K562 (cell line): ENCODE measurements around the gene NOL8. TPM values are rescaled to one million over a fixed set of nuclear protein-coding genes. Genes with fewer than 3 reads are reported as not detected.

Experiments
- ATF1 ChIP-seq, 2 experiments: fragments of 450-650 bp in 1 of 2; IDR thresholded peaks; 2 replicates each; pipeline ENCODE4 v1.6.1; 2016; ENCODE audit warnings: missing compliant biosample characterization in 1 of 2, missing genetic modification characterization in 1 of 2
- KLF13 ChIP-seq: fragments of 450-650 bp; IDR thresholded peaks from 2 replicates; pipeline ENCODE4 v1.6.1; 2016; ENCODE audit warnings: missing genetic modification characterization, low read depth, mild to moderate bottlenecking, missing compliant biosample characterization, moderate library complexity, borderline replicate concordance
- MAFK ChIP-seq: IDR thresholded peaks from 2 replicates; pipeline ENCODE4 v1.6.1; 2011; ENCODE audit warnings: low read length, improper control_type of control experiment
- MBD2 ChIP-seq: sonication (generic); IDR thresholded peaks from 2 replicates; pipeline ENCODE4 v1.6.1; 2016; ENCODE audit warnings: low read depth, borderline replicate concordance
- MEF2A ChIP-seq: IDR thresholded peaks from 2 replicates; pipeline ENCODE4 v1.6.1; 2011; ENCODE audit warnings: low read depth, mild to moderate bottlenecking, low read length, moderate library complexity; ENCODE audit not compliant: control insufficient read depth
- MEIS2 ChIP-seq: fragments of 450-650 bp; IDR thresholded peaks from 2 replicates; pipeline ENCODE4 v1.6.1; 2014; ENCODE audit warnings: mild to moderate bottlenecking; ENCODE audit not compliant: partially characterized antibody
- PCBP1 ChIP-seq: fragments of 200-400 bp; formaldehyde crosslinking; IDR thresholded peaks from 2 replicates; pipeline ENCODE4 v1.6.1; 2018; ENCODE audit warnings: mild to moderate bottlenecking, low read depth, low read length; ENCODE audit not compliant: poor library complexity, severe bottlenecking
- PTBP1 ChIP-seq: fragments of 200-400 bp; formaldehyde crosslinking; IDR thresholded peaks from 2 replicates; pipeline ENCODE4 v1.6.1; 2017; ENCODE audit warnings: low read depth, low read length
- SIX5 ChIP-seq, 2 experiments: IDR thresholded peaks; 2 replicates each; pipeline ENCODE4 v1.6.1; 2011; ENCODE audit warnings: low read length in 2 of 2, borderline replicate concordance in 1 of 2, low read depth in 1 of 2, mild to moderate bottlenecking in 1 of 2, moderate library complexity in 1 of 2; ENCODE audit not compliant: insufficient read depth in 1 of 2
- SMARCA5 ChIP-seq: fragments of 450-650 bp; IDR thresholded peaks from 2 replicates; pipeline ENCODE4 v1.6.1; 2016
- ZFPM2 ChIP-seq: fragments of 250-450 bp; sonication (Bioruptor Pico); IDR thresholded peaks from 2 replicates; pipeline ENCODE4 v1.5.1; 2022; ENCODE audit warnings: mild to moderate bottlenecking
- ZNF174 ChIP-seq: fragments of 250-450 bp; sonication (Bioruptor Pico); IDR thresholded peaks from 2 replicates; pipeline ENCODE4 v1.4.0; 2020; ENCODE audit warnings: mild to moderate bottlenecking
- ZNF274 ChIP-seq: IDR thresholded peaks from 2 replicates; pipeline ENCODE4 v1.6.1; 2011; ENCODE audit warnings: low read depth, mild to moderate bottlenecking, low read length, moderate library complexity, borderline replicate concordance
- ZNF583 ChIP-seq: fragments of 250-450 bp; sonication (Bioruptor Pico); IDR thresholded peaks from 2 replicates; pipeline ENCODE4 v1.4.0; 2020
- polyA plus RNA-seq, 8 experiments: library from polyadenylated mRNA; depleted of rRNA in 4 of 8; stranded (reverse) in 5 of 8; unstranded in 3 of 8; fragments of >200 nt; fragmentation: Nextera tagmentation in 2 of 8; fragmentation: Illumina TruSeq in 1 of 8; extraction: Ambion mirVana in 2 of 8; extraction: Trizol in 1 of 8; gene quantifications; 2 replicates each; pipeline versions ENCODE4 v1.2.1 to v1.2.3, GENCODE V29; 2011 to 2014; ENCODE audit warnings: inconsistent platforms in 1 of 8, missing spikeins in 1 of 8
- total RNA-seq, 7 experiments: library from RNA; depleted of rRNA in 6 of 7; stranded (reverse); fragments of >200 nt in 6 of 7; fragmentation: Illumina TruSeq in 2 of 7; extraction: Trizol in 2 of 7; gene quantifications; 2 replicates each; pipeline versions ENCODE4 v1.2.1 to v1.2.3, GENCODE V29; 2011 to 2021; ENCODE audit warnings: low replicate concordance in 1 of 7
- TF ChIP-seq, protein P1 (sequence below): fragments of 200-600 bp; sonication (generic); IDR thresholded peaks from one replicate; pipeline ENCODE4 v1.6.1; 2012; ENCODE audit warnings: mild to moderate bottlenecking, low read depth, low read length, inconsistent platforms
- TF ChIP-seq, protein P2 (sequence below), 2 experiments: fragments of 450-650 bp; IDR thresholded peaks; 2 replicates each; pipeline ENCODE4 v1.6.1; 2016

NOL8 gene
- total and polyA plus RNA-seq, 9 of the 15 experiments (the other 6 are each of a cell fraction or from before 2014, with no cell fraction given) = 51.3 to 91.5 (median 58.7) TPM

DNA sequence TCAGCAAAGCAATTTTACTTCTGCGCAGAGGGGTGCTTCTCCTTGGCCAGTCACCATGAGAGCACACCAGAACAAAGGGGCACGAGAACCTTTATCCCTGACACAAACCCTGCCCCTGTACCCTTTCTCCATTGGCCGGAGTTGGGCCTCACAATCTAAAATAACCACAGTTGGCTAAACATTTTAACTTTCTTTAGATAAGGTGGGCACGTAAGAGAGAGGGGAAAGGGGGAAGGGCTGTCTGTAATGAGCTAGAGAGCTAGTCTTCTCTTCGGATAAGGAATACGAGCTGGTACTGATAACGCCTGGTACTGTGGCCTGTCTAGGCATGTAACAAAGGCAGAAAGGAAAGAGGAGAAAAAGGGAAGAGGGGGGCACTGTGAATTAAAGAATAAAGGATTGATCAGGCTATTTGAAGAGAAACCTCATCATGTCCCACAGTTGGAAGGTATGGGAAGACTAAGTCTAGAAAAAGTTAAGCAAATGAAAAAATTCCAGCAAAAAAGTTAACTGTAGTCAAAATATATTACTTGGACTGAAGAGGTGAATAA is 29.8 kb downstream of the NOL8 start (continued):
- TF ChIP-seq, protein P1, sequence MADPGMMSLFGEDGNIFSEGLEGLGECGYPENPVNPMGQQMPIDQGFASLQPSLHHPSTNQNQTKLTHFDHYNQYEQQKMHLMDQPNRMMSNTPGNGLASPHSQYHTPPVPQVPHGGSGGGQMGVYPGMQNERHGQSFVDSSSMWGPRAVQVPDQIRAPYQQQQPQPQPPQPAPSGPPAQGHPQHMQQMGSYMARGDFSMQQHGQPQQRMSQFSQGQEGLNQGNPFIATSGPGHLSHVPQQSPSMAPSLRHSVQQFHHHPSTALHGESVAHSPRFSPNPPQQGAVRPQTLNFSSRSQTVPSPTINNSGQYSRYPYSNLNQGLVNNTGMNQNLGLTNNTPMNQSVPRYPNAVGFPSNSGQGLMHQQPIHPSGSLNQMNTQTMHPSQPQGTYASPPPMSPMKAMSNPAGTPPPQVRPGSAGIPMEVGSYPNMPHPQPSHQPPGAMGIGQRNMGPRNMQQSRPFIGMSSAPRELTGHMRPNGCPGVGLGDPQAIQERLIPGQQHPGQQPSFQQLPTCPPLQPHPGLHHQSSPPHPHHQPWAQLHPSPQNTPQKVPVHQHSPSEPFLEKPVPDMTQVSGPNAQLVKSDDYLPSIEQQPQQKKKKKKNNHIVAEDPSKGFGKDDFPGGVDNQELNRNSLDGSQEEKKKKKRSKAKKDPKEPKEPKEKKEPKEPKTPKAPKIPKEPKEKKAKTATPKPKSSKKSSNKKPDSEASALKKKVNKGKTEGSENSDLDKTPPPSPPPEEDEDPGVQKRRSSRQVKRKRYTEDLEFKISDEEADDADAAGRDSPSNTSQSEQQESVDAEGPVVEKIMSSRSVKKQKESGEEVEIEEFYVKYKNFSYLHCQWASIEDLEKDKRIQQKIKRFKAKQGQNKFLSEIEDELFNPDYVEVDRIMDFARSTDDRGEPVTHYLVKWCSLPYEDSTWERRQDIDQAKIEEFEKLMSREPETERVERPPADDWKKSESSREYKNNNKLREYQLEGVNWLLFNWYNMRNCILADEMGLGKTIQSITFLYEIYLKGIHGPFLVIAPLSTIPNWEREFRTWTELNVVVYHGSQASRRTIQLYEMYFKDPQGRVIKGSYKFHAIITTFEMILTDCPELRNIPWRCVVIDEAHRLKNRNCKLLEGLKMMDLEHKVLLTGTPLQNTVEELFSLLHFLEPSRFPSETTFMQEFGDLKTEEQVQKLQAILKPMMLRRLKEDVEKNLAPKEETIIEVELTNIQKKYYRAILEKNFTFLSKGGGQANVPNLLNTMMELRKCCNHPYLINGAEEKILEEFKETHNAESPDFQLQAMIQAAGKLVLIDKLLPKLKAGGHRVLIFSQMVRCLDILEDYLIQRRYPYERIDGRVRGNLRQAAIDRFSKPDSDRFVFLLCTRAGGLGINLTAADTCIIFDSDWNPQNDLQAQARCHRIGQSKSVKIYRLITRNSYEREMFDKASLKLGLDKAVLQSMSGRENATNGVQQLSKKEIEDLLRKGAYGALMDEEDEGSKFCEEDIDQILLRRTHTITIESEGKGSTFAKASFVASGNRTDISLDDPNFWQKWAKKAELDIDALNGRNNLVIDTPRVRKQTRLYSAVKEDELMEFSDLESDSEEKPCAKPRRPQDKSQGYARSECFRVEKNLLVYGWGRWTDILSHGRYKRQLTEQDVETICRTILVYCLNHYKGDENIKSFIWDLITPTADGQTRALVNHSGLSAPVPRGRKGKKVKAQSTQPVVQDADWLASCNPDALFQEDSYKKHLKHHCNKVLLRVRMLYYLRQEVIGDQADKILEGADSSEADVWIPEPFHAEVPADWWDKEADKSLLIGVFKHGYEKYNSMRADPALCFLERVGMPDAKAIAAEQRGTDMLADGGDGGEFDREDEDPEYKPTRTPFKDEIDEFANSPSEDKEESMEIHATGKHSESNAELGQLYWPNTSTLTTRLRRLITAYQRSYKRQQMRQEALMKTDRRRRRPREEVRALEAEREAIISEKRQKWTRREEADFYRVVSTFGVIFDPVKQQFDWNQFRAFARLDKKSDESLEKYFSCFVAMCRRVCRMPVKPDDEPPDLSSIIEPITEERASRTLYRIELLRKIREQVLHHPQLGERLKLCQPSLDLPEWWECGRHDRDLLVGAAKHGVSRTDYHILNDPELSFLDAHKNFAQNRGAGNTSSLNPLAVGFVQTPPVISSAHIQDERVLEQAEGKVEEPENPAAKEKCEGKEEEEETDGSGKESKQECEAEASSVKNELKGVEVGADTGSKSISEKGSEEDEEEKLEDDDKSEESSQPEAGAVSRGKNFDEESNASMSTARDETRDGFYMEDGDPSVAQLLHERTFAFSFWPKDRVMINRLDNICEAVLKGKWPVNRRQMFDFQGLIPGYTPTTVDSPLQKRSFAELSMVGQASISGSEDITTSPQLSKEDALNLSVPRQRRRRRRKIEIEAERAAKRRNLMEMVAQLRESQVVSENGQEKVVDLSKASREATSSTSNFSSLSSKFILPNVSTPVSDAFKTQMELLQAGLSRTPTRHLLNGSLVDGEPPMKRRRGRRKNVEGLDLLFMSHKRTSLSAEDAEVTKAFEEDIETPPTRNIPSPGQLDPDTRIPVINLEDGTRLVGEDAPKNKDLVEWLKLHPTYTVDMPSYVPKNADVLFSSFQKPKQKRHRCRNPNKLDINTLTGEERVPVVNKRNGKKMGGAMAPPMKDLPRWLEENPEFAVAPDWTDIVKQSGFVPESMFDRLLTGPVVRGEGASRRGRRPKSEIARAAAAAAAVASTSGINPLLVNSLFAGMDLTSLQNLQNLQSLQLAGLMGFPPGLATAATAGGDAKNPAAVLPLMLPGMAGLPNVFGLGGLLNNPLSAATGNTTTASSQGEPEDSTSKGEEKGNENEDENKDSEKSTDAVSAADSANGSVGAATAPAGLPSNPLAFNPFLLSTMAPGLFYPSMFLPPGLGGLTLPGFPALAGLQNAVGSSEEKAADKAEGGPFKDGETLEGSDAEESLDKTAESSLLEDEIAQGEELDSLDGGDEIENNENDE = no peak
- no peak for TF ChIP-seq PCBP1
- no peak for TF ChIP-seq ATF1 (CRISPR knock-in tag; IDR thresholded peaks at IDR 0.05)
- TF ChIP-seq ATF1 (tag; IDR thresholded peaks at IDR 0.05) = peak; percentile 42
- TF ChIP-seq ZNF174 (CRISPR knock-in tag) = no peak
- TF ChIP-seq KLF13 = no peak
- no peak for TF ChIP-seq ZNF274
- TF ChIP-seq, protein P2, sequence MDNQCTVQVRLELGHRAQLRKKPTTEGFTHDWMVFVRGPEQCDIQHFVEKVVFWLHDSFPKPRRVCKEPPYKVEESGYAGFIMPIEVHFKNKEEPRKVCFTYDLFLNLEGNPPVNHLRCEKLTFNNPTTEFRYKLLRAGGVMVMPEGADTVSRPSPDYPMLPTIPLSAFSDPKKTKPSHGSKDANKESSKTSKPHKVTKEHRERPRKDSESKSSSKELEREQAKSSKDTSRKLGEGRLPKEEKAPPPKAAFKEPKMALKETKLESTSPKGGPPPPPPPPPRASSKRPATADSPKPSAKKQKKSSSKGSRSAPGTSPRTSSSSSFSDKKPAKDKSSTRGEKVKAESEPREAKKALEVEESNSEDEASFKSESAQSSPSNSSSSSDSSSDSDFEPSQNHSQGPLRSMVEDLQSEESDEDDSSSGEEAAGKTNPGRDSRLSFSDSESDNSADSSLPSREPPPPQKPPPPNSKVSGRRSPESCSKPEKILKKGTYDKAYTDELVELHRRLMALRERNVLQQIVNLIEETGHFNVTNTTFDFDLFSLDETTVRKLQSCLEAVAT (IDR thresholded peaks at IDR 0.05) = no peak; a peak in 1 of 4 replicates
- no peak for TF ChIP-seq MEIS2
- TF ChIP-seq MBD2 = no peak
- no peak for TF ChIP-seq SMARCA5
- no peak for TF ChIP-seq MAFK
- no peak for TF ChIP-seq MEF2A
- TF ChIP-seq SIX5 (IDR thresholded peaks at IDR 0.05; ENCODE audit: borderline replicate concordance in 1 of 2, insufficient read depth in 1 of 2, low read depth in 1 of 2, low read length in 2 of 2) = no peak
- no peak for TF ChIP-seq PTBP1
- TF ChIP-seq ZNF583 (CRISPR knock-in tag) = no peak
- no peak for TF ChIP-seq ZFPM2 (CRISPR knock-in tag)
